ENCODE measurements around the gene MORN4. TPM values are rescaled to one million over a fixed set of nuclear protein-coding genes. Genes with fewer than 3 reads are reported as not detected.
"Not testable (repeated sequence)": the region's sequence is repeated elsewhere in the genome, so short reads cannot be mapped to it uniquely, and the experiment has no call there.

The MORN4 gene
- total RNA-seq, 1 donor from 2014 or later, result 9.9 TPM

DNA sequence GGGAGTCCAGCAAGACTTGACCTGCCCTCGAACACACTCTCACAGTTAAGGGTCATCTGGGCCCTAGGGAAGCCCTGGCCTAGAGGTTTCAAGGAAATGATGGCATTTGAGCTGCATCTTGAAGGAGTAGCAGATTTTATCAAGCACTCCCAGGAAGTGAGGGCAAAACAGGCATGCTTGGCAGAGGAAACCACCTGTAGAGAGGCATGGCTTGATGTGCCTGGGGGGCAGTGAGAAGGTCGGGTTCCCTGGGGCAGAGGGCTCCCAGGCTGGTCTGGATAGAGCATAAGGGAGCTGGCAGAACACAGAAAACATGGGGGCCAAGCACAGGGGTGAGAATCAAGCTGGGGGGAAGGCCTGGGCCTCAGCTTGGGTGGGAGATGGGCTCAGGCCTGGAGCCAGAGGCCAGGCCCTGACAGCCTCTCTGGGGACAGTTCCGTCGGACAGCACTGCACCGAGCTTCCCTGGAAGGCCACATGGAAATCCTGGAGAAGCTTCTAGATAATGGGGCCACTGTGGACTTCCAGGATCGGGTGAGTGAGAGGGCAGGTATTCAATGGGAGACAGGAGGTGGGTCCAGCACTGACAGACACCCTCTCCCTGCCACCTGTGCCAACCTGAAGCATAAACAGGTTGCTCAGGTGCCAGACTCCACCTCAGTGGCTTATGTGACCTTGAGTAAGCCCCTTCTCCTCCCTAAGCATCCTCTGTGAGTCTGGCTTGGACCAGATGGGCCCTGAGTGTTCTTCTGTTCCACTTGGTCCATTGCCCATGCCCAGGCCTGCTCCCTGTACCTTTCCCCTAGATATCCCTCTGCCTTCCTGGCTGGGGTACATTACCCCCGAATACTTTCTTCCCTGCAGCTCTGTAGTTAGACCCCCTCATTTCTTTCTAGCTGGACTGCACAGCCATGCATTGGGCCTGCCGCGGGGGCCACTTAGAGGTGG is 52.6 kb downstream of the MORN4 start:
- DNase-seq (ENCODE audit: low spot score) (no peak), ATAC-seq (no peak)
- intact Hi-C loops (cut with DNase I), result no loop called here

DNA sequence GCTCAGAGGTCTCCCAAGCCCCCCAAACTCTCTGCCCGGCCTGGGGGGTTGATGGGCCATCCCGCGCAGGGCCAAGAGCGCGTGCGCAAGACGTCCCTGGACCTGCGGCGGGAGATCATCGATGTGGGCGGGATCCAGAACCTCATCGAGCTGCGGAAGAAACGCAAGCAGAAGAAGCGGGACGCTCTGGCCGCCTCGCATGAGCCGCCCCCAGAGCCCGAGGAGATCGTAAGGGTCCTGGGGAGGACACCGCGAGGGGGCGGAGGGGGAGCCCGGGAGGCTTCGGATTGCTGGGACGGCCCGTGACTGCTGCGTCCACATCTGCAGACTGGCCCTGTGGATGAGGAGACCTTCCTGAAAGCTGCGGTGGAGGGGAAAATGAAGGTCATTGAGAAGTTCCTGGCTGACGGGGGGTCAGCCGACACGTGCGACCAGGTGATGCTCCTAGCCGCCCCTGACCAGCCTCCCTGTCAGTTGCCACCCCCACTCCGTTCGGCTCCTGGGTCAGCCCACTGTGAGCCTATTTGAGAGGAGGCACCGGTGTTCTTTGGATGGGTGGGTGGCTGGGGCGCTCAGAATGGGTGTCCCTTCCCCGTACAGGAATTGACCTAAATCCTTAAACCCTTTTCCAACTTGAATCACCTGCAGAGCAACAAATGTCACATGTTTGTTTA is 55.0 kb downstream of the MORN4 start:
- intact Hi-C loops (cut with DNase I), result no loop called here
- no peak for DNase-seq (ENCODE audit: low spot score)
- peak; percentile 38 for ATAC-seq

DNA sequence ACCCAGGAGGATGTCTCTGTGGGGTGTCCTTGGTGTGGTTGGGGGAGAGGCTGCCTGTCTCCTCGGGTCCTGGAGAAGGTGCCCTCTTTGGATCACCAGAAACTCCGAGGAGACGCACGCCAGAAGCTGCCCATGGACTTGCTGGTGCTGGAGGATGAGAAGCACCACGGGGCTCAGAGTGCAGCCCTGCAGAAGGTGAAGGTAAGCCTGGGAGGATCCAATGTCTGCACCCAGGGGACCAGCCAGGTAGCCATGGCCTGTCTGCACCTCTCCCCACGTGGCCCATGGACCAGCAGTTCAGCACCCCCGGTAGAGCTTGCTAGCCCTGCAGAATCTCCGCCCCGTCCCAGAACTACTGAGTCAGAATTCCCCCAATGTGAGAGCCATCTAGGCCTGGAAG is 55.6 kb downstream of the MORN4 start:
- intact Hi-C loops (cut with DNase I), result no loop called here
- no peak for DNase-seq (ENCODE audit: low spot score)

DNA sequence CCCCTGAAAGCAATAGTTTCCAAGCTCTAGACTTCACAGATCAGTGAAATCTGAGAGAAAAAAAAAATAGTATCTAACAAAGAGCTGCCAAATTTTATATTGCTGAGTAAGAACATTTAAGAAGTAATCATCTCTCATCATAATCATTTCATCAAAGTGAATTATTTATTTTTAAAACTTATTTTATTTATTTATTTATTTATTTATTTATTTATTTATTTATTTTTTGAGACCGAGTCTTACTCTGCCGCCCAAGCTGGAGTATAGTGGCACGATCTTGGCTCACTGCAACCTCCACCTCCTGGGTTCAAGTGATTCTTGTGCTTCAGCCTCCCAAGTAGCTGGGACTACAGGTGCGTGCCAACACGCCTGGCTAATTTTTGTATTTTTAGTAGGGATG is 56.8 kb downstream of the MORN4 start:
- intact Hi-C loops (cut with DNase I); ATAC-seq; DNase-seq (ENCODE audit: low spot score): not testable (repeated sequence)

More for the DNA sequence above, 55.6 kb downstream of the MORN4 start:
- ATAC-seq, result no peak

DNA sequence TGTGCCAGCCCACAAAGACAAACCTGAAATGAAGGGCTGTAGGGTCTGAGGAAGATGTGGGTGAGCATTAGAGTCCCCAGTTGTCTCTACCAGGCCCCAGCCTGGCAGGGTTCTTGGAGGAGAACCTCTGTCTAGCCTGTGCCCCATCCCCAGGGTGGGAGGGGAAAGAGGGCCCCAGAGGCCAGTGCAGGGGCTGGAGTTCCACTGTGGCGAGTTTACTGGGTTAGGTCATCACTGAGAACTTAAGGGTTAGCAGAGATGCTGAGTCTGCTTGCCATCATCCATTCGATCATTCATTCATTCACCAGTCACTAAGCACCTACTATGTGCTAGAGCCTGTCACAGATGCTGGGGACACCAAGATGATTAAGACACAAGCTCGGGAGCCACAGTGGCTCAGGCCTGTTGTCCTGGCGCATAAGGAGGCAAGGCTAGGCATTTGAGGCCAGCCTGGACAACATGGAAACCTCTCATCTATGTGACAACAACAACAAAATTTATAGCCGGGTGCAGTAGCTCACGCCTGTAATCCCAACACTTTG is 58.1 kb downstream of the MORN4 start:
- ATAC-seq, result no peak
- intact Hi-C loops (cut with DNase I), result no loop called here

DNA sequence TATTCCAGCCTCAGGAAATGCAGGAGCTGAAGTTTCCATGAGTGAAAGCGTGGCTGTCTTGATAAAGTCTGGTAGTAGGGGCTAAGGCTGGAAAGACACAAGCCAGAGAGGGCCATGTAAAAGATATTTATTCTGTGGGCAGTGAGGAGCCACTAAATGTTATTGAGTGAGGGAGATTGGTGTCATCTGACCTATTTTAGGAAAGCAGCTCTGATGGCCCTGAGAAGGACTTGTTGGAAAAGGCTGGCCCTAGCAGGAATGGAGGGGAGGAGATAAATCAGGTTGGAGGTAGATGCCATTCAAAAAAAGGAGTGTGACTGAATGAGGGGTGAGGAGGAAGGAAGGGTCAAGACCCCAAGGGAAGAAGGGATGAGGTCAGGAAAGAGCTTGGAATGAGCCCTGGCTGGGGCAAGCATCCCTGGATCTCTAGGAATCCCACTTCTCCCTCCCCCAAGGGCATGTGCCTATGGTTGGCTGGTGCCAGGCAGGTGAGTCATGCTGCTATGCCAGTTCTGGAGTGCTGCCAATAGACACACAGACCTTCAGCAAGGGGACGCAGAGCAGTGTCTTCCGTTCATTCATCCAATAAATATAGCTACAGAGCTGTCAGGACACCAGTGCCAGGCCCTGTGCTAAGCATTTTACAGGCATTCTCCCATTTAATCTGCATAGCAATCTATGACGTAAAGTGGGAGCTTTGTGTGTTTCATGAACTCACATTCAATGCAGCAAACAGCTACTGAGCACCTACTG is 58.8 kb downstream of the MORN4 start:
- no peak for ATAC-seq
- intact Hi-C loops (cut with DNase I), result no loop called here
- DNase-seq (ENCODE audit: low spot score), result no peak

More for the DNA sequence above, 58.1 kb downstream of the MORN4 start:
- no peak for DNase-seq (ENCODE audit: low spot score)

DNA sequence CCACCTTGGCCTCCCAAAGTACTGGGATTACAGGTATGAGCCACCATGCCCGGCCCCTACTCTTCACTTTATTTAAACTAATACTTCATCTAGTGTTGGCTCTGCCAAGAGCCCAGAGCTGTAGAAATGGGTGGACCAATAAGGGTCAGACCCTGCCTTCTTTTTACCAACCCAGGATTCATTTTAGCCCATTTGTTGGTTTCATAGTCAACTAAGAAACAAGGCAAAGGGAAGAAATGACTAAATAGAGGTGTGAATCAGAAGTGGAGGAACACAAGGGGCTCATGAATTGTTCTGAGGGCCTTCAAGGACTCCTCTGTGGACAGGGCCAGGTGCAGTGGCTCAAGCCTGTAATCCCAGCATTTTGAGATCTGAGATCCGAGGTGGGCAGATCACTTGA is 59.6 kb downstream of the MORN4 start:
- intact Hi-C loops (cut with DNase I), result no loop called here
- ATAC-seq, result no peak
- no peak for DNase-seq (ENCODE audit: low spot score)

DNA sequence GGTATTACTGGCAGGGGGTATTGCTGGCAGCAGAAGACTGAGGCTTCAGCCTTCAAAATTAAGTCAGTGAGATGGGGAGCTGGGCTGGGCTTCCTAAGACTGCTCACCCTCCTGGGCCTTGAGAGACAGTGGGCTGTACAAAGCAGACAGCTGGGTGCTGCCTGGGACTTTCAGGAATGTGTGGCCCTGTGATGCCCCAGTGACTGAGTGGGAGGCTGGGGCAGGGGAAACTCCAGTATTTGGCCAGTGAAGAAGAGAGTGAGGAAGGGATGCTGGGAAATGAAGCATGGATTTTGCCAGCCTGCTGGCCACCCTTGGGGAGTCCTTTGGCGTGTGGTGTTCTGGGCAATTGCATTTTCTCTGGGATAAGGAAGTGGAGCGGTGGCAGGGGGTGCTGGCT is 60.3 kb downstream of the MORN4 start:
- intact Hi-C loops (cut with DNase I), result no loop called here
- ATAC-seq (peak; percentile 13), DNase-seq (ENCODE audit: low spot score) (no peak)

DNA sequence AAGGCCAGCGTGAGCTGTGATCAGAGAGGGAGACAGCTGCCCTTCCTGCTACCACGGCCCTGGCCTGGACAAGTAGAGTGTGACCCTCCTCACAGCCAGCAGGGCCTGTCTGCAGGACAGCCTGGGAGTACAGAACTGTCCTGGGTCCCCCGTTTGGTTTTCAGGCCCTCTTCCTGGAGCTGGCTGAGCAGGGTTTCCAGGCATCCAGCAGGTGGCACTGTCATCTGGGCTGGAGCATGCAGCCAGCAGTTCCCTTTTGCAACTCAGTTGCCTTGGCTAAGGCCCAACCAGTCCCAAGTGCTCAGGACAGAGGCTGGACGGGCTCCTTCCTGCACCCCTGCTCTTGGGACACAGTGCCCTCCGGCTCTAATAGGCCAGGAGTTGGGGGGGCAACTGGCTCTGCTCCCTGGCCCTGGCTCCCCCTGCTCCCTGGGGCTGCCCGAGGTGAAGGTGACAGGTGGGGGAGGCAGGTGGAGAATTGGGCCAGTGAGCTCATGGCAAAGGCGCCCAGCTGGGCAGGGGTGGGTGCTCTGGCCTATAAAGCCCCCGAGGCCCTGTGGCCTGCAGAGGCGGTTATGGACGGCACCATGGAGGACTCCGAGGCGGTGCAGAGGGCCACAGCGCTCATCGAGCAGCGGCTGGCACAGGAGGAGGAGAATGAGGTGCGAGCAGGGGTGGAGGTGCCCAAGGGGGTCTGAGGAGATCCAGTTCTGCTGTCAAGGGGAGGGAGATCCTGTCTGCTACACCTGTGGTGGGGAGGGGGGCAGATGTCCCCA is 60.9 kb downstream of the MORN4 start, which contains the start of gene ANKRD2:
Gene ANKRD2 (plus strand): TSS at position 566 of the 776 bp plus-strand sequence. CDS start 10 bp downstream, at position 576.
- intact Hi-C loops (cut with DNase I), result no loop called here
- DNase-seq (ENCODE audit: low spot score), result peak; percentile 85
- peak; percentile 84 for ATAC-seq

DNA sequence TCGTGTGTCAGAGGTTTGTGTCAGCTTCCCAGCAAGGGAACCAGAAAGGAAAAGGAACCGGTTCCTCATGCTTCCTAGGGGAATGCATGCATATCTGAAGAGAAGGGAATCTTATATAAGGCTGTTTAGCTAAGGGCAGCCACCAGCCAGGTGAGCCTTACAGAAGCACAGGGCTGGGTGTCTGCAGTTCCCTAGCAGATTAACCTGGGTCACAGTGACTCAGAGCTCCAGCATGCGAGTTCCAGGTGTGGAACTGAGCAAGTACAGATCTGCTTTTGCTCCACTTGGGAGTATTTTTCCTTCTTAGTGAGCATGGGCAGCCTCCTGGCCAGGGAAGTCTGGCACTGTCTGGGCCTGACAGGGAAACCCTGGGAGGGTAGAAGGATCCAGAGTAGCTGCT is 61.7 kb downstream of the MORN4 start:
- intact Hi-C loops (cut with DNase I), result no loop called here
- ATAC-seq (peak; percentile 4), DNase-seq (ENCODE audit: low spot score) (no peak)

DNA sequence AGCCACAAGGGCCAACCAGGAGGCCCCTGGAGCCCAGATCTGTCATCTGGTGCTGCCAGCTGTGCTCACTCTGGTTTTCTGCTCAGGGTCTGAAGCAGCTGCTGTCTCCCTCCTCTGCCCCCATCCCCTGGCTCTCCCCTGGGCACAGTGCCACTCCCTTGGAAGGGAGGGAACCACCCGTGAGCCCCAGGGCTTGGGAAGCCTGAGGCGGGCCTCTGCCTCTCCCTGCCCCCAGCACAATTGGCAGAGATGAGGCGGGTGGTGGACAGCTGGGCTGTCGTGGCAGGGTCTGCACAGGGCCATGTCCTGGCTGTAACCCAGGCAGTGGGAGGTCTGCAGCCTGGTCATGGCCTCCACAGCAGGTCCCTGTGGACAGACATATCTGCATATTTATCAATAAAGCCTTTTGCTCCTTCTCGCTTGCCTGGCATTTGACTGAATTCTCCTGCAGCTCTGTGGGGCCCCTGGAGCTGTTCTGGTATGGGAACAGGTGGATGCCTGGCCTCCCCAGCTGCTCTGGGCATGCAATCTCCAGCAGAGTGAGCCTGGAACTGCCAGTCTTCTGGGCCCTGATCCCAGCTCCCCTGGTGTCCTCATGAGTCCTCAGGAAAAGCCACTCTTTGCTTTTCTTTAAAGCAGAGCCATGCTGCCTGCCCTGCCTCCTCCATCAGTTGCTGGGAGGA is 62.4 kb downstream of the MORN4 start:
- ATAC-seq (no peak), DNase-seq (ENCODE audit: low spot score) (no peak)
- intact Hi-C loops (cut with DNase I), result no loop called here

DNA sequence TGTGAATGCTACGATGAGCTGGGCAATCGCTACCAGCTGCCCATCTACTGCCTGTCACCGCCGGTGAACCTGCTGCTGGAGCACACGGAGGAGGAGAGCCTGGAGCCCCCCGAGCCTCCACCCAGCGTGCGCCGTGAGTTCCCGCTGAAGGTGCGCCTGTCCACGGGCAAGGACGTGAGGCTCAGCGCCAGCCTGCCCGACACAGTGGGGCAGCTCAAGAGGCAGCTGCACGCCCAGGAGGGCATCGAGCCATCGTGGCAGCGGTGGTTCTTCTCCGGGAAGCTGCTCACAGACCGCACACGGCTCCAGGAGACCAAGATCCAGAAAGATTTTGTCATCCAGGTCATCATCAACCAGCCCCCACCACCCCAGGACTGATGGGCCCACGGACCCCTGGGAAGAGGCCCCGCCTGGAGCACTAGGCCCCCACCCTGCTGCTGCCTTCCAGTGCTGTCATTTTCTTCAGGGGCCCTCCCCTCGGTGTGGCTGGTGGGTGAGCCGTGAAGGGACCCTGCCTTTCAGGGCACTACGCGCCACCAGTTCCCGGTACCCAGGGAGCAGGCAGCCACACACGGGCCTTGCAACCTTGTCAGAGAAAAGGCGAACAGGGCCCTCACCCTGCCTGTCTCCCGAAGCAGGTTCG is 63.0 kb downstream of the MORN4 start:
- DNase-seq (ENCODE audit: low spot score) (no peak), ATAC-seq (no peak)
- intact Hi-C loops (cut with DNase I), result no loop called here

DNA sequence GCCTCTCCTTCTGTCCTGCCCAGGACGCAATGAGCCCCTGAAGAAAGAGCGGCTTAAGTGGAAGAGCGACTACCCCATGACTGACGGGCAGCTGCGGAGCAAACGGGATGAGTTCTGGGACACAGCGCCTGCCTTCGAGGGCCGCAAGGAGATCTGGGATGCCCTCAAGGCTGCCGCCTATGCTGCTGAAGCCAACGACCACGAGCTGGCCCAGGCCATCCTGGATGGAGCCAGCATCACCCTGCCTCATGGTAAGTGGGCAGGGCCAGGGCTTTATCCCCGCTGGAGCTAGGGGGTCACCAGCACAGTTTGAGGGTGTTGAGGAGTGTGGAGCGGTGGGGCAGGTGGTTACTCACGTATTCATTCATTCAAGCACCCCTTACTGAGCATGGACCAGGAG is 65.4 kb downstream of the MORN4 start:
- no peak for ATAC-seq
- intact Hi-C loops (cut with DNase I), result no loop called here
- no peak for DNase-seq (ENCODE audit: low spot score)

DNA sequence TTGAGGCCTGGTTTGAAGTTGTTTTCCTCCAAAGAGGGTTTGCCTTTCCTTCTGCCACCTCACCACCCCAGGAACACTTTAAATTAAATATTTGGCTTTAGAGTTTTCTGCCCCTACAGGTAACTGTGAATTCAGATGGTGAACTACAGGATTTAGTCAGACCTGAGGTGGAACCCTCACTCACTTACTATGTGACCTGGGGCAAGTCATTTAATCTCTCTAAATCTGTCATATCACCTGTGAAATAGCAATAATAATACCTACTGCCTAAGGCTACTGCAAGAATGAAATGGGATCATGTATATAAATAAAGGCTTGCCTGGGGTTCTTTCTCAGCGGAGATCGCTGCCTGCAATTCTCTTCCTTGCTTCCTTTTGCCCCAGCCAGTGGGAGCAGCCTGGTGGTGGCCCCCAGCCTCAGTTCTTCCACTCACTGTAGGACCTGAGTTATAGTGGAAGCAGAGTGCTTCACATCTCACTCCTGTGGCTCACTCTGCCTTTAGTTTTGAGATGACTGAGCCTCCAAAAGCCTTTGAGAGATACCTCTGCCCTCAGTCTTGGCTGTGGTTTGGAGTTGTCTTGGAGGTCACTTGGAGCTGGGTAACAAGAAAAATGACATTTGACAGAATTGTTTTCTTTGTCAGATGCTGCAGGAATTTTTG is 66.8 kb downstream of the MORN4 start:
- intact Hi-C loops (cut with DNase I), result no loop called here
- ATAC-seq (no peak), DNase-seq (ENCODE audit: low spot score) (no peak)

DNA sequence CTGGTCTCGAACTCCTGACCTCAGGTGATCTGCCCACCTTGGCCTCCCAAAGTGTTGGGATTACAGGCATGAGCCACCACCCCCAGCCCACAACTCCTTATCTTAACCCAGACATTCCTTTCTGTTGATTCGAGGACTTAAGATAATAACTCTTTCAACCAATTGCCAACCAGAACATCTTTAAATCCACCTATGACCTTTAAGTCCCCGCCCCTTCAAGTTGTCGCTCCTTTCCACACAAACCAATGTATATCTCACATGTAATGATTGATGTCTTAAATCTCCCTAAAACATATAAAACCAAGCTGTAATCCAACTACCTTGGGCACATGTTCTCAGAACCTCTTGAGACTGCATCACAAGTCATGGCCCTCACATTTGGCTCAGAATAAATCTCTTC is 68.5 kb downstream of the MORN4 start:
- DNase-seq (ENCODE audit: low spot score) (no peak), ATAC-seq (no peak)
- intact Hi-C loops (cut with DNase I), result no loop called here

Data from sciatic nerve (tissue), 2 donors.